ENCODE measurements around the gene PITPNB.

The PITPNB gene

GRCh38 chr22:27859336-27859735 is 59.7 kb downstream of the PITPNB start:
- DNase-seq (ENCODE audit: low read depth) = no peak

- no peak for DNase-seq (ENCODE audit: low read depth)
Measured at GRCh38 chr22:27858626-27859025, 60.4 kb downstream of the PITPNB start.

- DNase-seq (ENCODE audit: low read depth) = no peak
Measured at GRCh38 chr22:27857443-27857842, 61.6 kb downstream of the PITPNB start.

GRCh38 chr22:27856386-27856785 is 62.7 kb downstream of the PITPNB start:
- DNase-seq (ENCODE audit: low read depth) = no peak

- no peak for DNase-seq (ENCODE audit: low read depth)
Measured at GRCh38 chr22:27853424-27853823, 65.6 kb downstream of the PITPNB start.

- DNase-seq (ENCODE audit: low read depth) = no peak
Measured at GRCh38 chr22:27851974-27852746, 66.9 kb downstream of the PITPNB start.

- no peak for DNase-seq (ENCODE audit: low read depth)
Measured at GRCh38 chr22:27850000-27850521, 69.0 kb downstream of the PITPNB start.

- no peak for DNase-seq (ENCODE audit: low read depth)
Measured at GRCh38 chr22:27848005-27848404, 71.1 kb downstream of the PITPNB start.

GRCh38 chr22:27846910-27847309 is 72.1 kb downstream of the PITPNB start:
- DNase-seq (ENCODE audit: low read depth) = no peak

GRCh38 chr22:27846248-27846757 is 72.8 kb downstream of the PITPNB start:
- DNase-seq (ENCODE audit: low read depth) = no peak

- DNase-seq (ENCODE audit: low read depth) = no peak
Measured at GRCh38 chr22:27845644-27846043, 73.4 kb downstream of the PITPNB start.

- DNase-seq (ENCODE audit: low read depth) = no peak
Measured at GRCh38 chr22:27844656-27845591, 74.1 kb downstream of the PITPNB start.

- no peak for DNase-seq (ENCODE audit: low read depth)
Measured at GRCh38 chr22:27844256-27844655, 74.8 kb downstream of the PITPNB start.

GRCh38 chr22:27843441-27843840 is 75.6 kb downstream of the PITPNB start:
- no peak for DNase-seq (ENCODE audit: low read depth)

- no peak for DNase-seq (ENCODE audit: low read depth)
Measured at GRCh38 chr22:27842669-27843431, 76.2 kb downstream of the PITPNB start.

- no peak for DNase-seq (ENCODE audit: low read depth)
Measured at GRCh38 chr22:27842201-27842600, 76.9 kb downstream of the PITPNB start.

GRCh38 chr22:27840436-27840835 is 78.6 kb downstream of the PITPNB start:
- no peak for DNase-seq (ENCODE audit: low read depth)

GRCh38 chr22:27839057-27839660 is 79.9 kb downstream of the PITPNB start:
- DNase-seq (ENCODE audit: low read depth) = no peak

- no peak for DNase-seq (ENCODE audit: low read depth)
Measured at GRCh38 chr22:27836181-27836580, 82.9 kb downstream of the PITPNB start.

- DNase-seq (ENCODE audit: low read depth) = no peak
Measured at GRCh38 chr22:27835446-27835845, 83.6 kb downstream of the PITPNB start.

All from T follicular helper cell (primary cell).